GM21723 (cell line): Measurements from ENCODE around the gene CDK14.

Experiments used
- ATAC-seq: cut with Tn5 transposase; IDR thresholded peaks from one replicate; pipeline ENCODE4 v1.9.1; 2021; ENCODE audit warnings: mild to moderate bottlenecking, moderate library complexity; ENCODE audit not compliant: unreplicated experiment

CDK14 gene

DNA sequence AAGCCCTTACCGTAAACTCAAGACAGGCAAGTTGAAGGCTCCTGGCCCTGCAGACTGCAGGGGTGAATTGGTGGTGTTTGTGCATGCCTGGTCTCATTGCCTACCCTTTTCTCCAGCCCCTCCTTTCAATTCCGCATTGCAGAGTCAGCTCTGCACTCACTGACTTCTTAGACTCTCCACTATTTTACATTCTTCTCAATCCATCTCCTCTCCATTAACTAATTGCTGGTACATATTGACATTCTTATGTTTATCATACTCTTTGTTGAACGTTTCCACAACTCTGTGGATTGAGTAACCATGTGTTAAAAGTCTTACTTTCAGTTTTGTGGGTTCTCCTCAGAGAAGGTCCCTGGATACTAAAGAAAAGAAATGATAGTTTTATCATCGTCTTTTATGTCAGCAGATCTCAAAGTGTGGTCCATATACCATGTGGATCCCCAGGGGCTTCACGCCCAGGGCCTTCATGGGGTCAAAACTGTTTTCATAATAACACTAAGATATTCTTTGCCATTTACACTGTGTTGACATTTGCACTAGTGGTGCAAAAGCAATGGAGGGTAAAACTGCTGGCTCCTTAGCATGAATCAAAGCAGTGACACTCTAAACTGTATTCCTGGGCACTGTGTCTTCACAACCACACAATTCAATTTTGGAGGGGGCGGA, 532.7 kb downstream of the CDK14 start:
- ATAC-seq = no peak

DNA sequence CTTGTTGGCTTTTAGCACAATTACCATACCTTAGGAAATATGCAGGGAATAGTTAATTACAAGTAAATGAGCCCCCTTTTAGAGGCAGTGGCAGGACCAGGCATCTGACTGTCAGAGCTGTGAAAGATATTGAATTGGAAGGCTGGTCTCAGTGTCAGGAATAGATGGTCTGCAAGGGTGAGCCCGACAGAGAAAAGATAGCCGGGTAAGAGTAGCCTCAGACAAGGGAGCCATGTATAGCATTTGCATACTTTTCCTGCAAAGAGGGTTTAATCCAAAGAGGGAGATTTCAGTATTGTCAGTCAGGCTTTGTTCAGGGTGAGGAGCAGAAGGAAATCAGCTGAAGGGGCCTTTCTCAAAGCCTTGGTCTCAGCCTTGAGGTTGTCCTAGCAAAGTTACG, 539.2 kb downstream of the CDK14 start:
- no peak for ATAC-seq

DNA sequence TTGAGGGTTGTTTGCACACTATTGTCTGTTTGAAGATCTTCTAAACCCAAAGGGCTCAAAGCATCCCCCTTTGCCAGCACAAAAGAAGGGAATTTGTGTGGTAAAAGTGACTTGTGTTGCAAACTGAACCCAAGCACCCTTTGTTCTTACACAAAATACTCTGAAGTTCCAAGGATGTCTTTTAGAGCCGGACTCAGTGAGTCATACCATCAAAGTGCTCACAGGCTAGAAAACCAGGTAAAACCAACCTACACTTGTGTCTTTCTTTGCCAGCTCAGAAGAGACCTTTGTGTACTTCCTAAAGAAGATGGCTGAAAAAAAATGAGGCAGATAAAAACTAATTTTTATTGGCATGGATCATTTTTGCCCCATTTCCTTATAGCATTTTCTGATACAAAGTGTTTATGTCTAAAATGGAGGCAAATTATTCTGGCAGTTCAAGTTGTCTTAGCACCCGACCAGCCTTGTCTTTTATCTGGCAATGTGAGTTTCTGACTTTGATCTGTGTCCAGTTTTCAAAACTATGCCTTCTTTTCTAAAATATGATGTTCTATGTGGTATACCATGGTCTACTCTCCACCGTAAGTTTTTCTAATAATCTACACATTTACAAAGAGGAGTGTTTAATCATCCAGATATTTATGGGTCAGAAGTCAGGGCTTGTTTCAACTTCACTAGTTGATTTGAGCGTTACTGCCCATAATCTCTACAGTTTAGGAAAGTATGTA, 539.7 kb downstream of the CDK14 start:
- ATAC-seq = no peak

DNA sequence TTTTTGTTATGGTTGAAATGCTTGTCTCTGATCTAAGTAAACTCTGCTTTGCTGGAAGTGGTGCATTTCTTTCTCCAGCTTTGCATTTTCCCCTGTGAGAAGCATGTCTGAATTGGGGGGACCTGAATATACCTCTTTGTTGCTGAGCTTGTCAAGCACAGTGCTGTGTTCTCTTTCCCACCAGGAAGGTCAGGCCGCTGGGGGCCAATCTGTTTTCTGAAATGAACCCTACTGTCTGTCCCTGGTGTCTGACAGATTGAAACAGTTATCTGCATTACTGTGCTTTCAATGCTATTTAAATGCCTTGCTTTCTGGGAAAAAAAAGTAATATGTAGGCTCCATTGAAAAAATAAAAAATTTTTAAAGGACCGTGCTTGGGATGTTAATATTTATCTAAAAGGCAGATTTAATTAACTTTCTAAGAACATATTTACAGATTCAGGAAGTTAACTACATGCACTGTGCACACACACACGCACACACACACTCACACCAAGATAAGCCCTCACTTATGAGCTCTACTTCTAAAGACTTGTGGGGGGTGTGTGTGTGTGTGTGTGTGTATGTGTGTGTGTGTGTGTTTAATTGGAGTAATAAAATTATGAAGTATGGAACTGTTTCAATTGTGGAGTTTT, 541.1 kb downstream of the CDK14 start:
- no peak for ATAC-seq

DNA sequence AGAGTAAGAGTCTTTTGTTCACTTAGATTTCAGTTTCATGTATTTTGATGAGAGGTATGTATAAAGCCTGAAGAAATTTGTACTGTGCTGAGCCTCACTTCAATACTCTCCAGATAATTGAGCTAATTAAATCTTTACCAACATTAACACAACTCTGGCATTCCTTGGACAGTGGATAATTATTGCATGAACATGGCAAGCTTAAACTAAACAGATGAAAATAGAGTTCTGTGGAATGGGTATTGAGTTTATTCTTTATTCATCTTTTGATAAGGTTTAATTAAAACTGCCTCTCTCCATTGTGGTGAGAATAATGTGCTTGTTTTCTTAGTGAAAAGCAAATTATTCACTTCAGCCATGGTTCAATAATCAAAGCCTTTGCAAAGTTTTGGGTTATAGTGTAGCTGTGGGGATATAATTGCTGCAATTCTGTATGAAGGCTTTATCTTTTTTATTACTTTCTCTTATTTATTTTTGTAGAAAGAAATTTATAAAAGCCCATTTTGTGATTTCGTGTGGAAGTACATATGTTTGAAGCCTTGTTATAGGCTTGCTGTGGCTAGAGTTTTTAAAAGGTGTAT, 541.8 kb downstream of the CDK14 start:
- ATAC-seq = no peak

DNA sequence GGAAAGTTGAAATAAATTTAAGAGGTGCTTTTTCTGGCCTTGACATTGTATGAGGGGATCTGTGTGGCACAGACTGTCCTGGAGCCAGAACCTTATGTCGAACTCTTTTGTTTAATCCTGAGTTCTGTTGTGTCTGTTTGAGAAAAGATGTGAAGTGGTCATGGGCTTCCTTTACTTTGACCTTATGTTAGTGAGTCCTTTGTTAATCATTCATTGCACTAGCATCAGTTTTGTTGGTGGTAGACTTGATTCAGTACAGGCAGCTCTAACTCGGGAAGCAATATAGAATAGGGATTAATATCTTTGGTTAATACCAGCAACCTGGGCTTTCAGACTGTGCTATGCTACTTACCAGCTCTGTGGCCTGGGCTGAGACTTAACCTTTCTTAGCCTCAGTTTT, 544.2 kb downstream of the CDK14 start:
- ATAC-seq = no peak

DNA sequence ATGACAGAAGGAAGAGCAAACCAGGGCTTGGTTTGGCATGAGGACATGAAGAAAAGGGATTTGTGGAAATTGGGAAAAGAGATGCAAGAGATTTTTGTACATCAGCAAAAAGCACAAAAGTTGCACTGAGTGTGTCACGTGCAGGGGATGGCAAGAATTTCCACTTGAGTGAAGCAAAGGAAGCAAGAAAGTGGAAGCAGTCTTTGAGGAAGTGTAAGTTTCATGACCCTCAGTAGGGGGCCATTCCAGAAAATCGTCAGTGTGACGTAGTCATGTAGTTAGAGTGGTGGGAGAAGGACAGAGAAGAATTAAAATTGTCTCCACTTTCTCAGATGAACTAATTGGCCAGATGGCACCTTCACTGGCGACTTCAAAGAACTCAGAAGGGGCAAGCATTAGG, 544.9 kb downstream of the CDK14 start:
- no peak for ATAC-seq

DNA sequence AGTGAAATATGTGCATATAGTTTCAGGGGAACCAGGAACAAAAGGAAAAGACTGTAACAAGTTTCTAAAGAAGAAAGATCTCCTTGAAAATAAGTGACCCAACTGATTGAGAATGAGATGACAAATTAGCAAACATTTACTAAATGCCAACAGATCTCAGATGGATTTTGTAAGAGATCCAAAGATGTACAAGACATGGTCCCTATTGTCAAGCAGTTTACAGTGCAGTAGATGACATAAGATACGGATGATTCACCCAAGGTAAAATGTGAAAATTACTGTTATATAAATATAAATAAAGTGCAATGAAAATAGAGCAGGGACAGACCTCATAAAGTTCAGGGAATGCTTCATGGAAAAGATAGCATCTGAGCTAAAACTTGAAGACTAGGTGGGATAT, 546.6 kb downstream of the CDK14 start:
- ATAC-seq = no peak

DNA sequence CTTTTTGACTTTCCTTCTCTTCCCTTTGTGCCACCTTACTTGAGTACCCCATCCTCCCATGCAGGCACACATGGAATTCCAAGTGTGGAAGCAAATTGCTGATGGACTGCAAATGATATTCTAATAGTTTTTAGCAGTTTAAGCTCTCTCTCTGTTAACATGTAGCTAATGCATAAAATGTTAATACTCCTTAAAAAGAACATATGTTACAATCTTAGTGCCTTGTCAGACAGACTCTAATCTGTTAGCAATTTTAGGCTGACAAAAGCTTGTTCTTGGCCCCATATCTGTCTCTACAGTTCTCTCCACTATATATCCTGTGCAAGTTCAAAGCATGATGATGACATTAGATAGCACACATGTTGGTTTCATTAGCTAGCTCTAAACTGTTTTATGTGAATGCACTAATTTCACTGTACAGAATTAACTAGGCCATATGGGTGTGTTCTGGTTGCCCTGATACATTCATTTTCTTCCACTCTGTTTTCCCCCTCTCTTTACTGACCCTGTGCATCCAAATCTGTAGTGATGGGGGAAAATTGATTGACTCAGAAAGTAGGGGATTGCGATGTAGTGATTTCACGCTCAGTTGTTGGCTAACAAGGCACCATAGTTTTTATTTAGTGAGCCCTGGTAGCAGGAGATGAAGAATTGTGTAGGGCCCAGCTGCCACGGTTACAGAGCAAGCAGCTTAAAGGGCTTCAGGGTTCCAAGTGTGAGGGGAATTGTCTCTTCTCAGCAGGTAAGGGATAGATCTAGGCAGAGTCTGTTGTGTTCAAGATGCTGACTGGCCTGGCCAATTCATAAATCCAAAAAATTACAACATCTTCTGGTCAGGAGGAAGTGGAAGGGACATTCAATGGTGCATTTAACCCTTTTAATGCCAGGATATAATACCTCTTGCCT, 553.5 kb downstream of the CDK14 start:
- no peak for ATAC-seq

DNA sequence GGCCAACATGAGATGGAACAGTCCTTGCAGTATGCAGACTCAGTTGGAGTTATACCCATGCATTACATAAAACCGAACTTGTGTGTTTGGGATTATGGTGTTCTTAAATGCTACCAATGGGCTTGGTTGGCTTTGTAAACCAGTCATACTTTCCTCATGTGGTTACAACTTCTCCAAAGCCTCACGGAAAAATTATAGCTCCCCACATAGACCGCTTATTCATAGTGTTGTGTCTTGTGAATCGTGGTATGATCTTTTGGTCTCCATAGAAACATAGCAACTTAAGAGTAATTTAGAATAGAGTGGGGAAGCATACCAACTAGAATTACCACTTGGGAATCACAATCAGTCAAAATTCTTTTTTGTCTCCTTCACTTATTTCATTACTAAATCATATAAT, 555.8 kb downstream of the CDK14 start:
- no peak for ATAC-seq

DNA sequence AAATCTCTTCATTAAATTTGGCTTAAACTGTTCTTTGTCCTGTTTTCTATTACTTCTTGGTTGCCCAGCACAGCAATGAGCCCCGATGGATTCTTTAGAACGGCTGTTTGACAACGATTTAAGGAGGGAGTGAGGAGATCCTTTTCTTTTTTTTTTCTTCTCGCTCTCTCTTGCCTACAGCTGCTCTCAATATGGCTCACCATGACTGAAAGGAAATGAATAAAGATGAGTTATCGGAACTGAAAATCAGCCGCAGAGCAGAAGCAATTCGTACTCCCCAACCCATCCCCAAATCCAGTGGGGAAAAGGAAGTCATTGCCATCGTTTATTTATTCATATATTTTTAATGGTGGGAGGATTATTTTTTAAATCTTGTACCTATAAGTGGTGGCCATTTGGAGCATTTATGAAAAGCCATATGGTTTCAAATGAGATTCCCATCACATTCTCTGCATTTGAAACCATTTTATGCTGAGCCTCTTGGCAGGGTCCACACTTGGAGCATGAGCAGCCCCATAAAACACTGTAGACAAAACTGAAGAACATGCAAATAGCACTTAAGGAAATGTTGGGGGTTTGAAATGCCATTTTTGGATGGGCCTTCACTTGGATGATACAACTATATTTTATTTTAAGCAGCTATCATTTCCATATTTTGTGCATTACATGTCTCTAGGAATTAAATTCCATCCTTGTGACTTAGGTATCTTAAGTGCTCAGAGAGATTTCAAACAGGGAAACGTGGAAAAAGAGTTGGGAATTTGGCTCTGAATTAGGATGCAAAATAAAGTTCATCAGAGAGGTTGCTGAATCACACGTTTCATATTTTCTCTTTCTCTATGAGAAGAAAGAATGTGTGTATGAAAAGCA, 560.4 kb downstream of the CDK14 start:
- no peak for ATAC-seq

DNA sequence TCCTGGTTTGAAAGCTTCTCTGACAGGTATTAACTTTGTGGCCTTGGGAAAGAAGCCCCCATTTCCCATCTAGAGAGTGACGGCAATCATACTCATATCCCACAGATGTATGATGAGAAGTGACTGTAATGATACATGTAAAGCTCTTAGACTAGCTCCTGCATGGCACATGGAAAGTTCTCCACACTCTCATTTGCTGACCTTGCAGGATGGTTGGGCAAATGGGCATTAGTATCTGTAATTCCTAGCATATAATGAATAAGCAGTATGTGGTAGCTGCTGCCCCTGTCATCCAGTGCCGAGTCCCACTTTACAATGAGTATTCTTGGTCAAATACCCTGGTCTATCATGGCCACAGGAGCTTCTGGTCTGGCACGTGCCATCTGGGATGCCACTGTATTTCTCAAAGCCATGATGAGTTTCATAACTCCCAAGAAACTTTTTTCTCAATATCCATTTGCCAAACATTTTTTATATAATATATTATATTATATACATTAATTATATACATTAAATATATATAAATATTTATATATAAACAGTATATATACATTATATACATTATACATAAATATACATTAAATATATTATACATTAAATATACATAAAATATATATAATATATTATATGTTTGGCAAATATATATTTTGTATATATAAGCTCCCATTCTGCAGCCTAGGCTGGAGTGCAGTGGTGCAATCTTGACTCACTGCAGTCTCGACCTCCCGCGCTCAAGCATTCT, 561.6 kb downstream of the CDK14 start:
- no peak for ATAC-seq

DNA sequence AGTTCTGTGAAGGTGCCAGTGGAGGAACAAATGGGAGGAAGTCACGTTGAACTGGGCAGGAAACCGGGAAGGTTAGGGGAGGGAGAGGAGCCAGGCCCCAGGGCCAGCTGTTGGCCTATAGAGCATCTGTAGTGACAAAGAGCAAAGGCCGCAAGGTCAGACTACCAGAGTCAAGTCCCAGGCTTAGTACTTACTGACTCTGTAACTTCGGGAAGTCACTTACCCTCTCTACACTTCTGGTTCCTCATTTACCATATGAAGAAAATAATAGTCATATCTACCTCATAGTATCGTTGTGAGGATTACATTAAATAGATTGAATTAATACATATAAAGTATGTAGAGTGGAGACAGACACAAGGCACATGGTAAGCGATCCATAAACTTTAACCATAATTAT, 566.3 kb downstream of the CDK14 start:
- ATAC-seq = no peak

DNA sequence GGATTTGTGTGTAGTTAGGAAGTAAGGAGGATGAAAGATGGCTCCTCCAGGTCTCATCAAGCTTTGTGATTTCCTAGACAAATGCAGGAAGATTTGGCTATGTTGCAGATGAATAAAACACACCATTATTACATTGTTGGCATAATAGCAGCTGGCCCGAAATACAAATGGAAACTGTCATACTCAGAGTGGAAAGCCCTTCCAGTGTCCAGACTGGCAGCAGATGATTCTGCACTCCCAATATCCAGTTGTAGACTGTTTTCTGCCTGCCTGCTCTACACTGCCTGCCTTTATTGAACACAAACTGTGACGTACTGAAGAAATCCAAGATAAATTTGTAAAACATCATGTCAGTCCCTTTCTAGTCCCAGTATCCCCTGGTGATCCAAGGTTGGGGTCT, 568.4 kb downstream of the CDK14 start:
- no peak for ATAC-seq

DNA sequence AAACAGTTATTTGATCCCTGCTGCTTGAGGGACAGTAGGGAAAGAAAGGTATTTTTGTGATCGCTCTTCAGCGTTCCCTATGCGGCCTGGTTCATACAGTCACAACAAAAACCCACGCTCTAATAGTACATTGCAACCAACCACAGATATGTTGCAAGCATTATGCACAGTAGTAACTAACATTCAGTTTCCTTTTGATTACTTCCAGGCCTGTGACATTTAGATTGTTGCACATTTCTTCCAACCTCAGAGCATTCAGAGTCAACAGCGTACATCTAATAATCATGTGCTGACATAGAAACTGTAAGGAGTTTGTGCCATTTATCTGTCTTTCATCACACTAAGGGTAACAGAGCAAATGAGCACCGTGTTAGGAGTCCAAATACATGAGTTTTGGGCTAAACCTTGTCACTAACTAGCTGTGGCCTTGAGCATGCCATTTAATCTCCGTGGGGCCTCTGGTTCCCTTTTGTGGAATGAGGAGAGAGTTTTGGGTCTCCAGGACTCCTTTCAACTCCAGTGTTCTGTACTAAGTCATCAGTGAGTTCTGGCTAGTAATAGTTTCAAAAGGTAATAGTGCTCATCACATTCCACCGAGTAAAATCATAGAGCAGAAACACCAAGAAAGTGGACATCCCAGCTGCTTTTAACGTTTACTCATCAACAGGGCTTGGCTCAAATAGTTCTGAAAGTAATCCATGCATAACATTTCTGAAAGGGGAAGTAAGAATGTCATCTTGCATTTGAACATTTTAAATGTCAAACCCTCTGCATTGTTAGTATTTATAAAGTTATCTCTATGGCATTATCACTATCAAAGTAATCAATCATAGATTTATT, 569.1 kb downstream of the CDK14 start:
- peak; percentile 88 for ATAC-seq

DNA sequence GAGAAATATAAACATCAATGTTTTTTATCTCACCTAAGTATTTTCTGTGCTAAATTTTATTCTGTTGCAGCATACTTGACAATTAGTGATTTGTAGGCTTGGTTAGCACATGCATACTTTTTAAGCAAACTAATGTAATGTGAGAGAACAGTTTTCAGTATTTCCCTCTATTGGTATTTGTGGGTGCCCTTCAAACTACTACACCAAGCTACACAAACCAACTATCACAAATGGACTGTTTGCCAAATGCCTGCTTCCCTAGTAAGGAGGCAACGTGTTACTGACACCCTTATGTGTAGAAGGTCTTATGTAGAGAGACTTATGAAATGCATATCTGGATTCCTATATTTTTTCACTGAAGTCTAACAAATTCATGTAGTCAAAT, 569.7 kb downstream of the CDK14 start:
- ATAC-seq = peak; percentile 56

DNA sequence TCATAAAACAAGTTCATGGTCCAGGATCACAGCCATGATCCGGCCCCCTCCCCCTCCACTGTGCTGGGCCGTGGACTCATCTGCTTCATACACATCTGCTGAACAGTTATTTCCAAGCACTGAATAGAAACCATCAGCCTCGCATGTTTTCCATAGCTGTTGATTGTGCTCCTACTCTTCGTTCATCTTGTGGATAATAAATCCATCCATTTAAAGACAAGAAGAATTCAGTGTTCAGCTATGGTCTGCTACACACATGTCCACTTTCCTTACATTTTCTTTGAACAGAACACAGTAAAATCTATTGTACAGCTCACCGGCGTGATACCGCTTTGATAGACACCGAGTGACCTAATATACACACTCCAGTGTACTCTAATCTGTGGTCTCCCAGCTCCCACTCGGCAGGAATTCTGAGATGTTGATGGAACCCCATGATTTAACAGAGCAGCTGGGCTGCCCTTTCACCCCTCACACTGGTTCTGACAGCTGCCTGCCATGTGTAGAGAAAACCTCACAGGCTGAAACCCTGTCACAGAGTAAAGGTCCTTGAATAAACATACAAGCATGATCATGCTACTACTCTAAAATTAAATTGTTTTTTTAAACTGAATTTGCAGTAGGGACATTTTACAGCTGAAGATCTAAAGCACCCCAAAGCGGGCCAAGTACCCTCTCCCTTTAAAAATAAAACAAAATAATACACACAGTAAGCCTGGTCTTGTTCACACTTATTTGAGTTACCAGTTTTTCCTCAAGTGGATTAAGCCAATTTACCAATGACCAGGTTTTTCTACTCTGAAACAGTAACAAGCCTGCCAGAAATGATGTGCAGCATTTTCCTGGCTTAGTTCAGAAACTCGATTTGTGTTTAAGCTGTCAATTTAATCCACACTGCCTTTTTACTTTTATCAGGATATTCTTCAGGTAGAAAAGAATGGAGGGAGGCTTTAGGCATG, 573.0 kb downstream of the CDK14 start:
- no peak for ATAC-seq
